Adrenal gland (tissue), 5 donors: Measurements from ENCODE around the gene ADSL.

Experiments used
- CTCF ChIP-seq, 6 experiments: fragments of 450-650 bp in 4 of 6; fragments of 200-600 bp in 2 of 6; sonication (generic) in 1 of 6; IDR thresholded peaks; 1 replicate in 5 of 6; 2 replicates in 1 of 6; pipeline versions ENCODE4 v1.5.1 to v1.8.0; 2016 to 2021; ENCODE audit warnings: antibody characterized with exemption in 6 of 6, mild to moderate bottlenecking in 2 of 6, moderate library complexity in 1 of 6
- POLR2A ChIP-seq, 2 donors: fragments of 450-650 bp; IDR thresholded peaks; one replicate each; pipeline ENCODE4 v1.6.1; 2017; ENCODE audit warnings: antibody characterized with exemption in 2 of 2, mild to moderate bottlenecking in 2 of 2, moderate library complexity in 1 of 2
- donor health status: DM: no; HTN: no; CAD: no.

GRCh38 chr22:40320687-40321086 is 25.6 kb upstream of the ADSL start:
- TF ChIP-seq CTCF (IDR thresholded peaks at IDR 0.05) (no peak), POLR2A (IDR thresholded peaks at IDR 0.05) (no peak)
